ENCODE results near the gene ADAMTSL5. TPM values are rescaled to one million over a fixed set of nuclear protein-coding genes. Genes with fewer than 3 reads are reported as not detected.

The ADAMTSL5 gene
- total RNA-seq, 1 donor from 2014 or later = not detected

DNA sequence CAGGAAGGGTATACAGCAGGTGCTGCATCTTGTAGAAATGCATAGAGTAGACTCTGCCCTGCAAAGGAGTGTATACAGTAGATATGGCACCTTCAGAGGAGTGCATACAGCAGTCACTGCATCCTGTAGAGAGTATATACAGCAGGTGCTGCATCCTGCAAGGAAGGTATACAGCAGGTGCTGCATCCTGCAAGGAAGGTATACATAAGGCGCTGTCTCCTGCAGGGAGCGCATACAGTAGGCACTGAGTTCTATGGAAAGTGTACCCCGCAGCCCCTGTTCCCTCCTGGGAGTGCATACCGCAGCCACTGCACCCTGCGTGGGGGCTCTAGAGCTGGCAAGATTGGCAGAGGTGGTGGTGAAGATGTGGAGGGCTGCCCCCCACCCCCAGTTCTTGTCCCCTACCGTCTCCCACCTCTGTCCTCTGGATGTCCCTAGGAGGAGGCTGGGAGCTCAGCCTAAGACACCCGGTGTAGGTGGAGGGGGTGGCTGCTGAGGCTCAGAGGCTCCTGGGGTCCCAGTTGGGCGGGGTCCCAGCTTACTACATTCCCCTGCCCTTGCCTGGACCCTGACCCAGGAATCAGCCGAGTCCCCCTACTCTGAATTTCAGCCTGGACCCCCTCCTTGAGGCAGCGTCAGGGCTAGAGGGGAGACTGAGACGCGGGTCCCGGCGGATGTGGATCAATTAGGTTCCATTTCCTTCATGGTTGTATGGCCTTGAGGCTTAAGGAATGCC lies 2.3 kb upstream of the ADAMTSL5 start:
- H3K27ac Mint-ChIP-seq = no peak overlapping the region
- DNase-seq (no peak), ATAC-seq (ENCODE audit: low read depth) (no peak)
- intact Hi-C loops (cut with micrococcal nuclease) = loop anchor here (2.0 kb wide), 1 partner anchor 40 kb away; no protein-coding TSS in a partner anchor
- ChIA-PET POLR2A (interaction anchor here (0.6 kb wide), 1 partner anchor 281 kb away, joined by 4 read pairs; no protein-coding TSS in a partner anchor), CTCF (no interaction called here)
- H3K9me3 Mint-ChIP-seq = no peaks in the 10 kb centered on the region
- peaks cover 5% of the 10 kb centered on the region for H3K4me1 Mint-ChIP-seq
- no peak for TF ChIP-seq CTCF (IDR thresholded peaks at IDR 0.05)
- no peaks in the 10 kb centered on the region for H3K36me3 Mint-ChIP-seq (ENCODE audit: low read depth)
- no peak overlapping the region for H3K4me3 Mint-ChIP-seq
- peaks cover 39% of the 10 kb centered on the region for H3K27me3 Mint-ChIP-seq

DNA sequence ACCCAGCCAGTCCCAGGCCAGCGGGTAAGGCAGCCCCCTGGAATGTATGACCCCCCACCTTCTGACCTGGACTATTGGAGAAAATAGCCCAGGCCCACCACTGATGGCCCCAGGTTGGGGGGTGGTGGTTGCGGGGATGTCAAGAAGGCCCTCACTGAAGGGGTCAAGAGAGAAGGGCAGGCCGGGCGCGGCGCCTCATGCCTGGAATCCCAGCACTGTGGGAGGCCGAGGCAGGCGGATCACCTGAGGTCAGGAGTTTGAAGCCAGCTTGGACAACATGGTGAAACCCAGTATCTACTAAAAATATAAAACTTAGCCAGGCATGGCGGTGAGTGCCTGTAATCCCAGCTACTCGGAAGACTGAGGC lies 1.5 kb upstream of the ADAMTSL5 start:
- DNase-seq (no peak), ATAC-seq (ENCODE audit: low read depth) (no peak)
- H3K4me3 Mint-ChIP-seq = no peak overlapping the region
- H3K9me3 Mint-ChIP-seq = no peaks in the 10 kb centered on the region
- no peaks in the 10 kb centered on the region for H3K36me3 Mint-ChIP-seq (ENCODE audit: low read depth)
- TF ChIP-seq CTCF (IDR thresholded peaks at IDR 0.05) = no peak
- ChIA-PET POLR2A (interaction anchor here (0.7 kb wide), 1 partner anchor 245 kb away, joined by 9 read pairs; no protein-coding TSS in a partner anchor), CTCF (no interaction called here)
- peaks cover 5% of the 10 kb centered on the region for H3K4me1 Mint-ChIP-seq
- no peak overlapping the region for H3K27ac Mint-ChIP-seq
- intact Hi-C loops (cut with micrococcal nuclease) = loop anchor here (2.0 kb wide), 1 partner anchor 41 kb away; no protein-coding TSS in a partner anchor
- peaks cover 44% of the 10 kb centered on the region for H3K27me3 Mint-ChIP-seq

GRCh38 chr19:1513499-1514294 lies 878 bp upstream of the ADAMTSL5 start:
- no peaks in the 10 kb centered on the region for H3K9me3 Mint-ChIP-seq
- H3K36me3 Mint-ChIP-seq (ENCODE audit: low read depth) = no peaks in the 10 kb centered on the region
- no peak for TF ChIP-seq CTCF (IDR thresholded peaks at IDR 0.05)
- intact Hi-C loops (cut with micrococcal nuclease) = loop anchor here (2.0 kb wide), 3 partner anchors 41 to 75 kb away; partner anchors contain the start of gene RPS15
- peaks cover 5% of the 10 kb centered on the region for H3K4me1 Mint-ChIP-seq
- no peak overlapping the region for H3K4me3 Mint-ChIP-seq
- peaks cover 43% of the 10 kb centered on the region for H3K27me3 Mint-ChIP-seq
- peak; percentile 51 for DNase-seq
- H3K27ac Mint-ChIP-seq = no peak overlapping the region
- POLR2A ChIA-PET = interaction anchor here (0.7 kb wide), 1 partner anchor 244 kb away, joined by 9 read pairs; no protein-coding TSS in a partner anchor
- ATAC-seq (ENCODE audit: low read depth) = peak; percentile 57
- CTCF ChIA-PET = no interaction called here

DNA sequence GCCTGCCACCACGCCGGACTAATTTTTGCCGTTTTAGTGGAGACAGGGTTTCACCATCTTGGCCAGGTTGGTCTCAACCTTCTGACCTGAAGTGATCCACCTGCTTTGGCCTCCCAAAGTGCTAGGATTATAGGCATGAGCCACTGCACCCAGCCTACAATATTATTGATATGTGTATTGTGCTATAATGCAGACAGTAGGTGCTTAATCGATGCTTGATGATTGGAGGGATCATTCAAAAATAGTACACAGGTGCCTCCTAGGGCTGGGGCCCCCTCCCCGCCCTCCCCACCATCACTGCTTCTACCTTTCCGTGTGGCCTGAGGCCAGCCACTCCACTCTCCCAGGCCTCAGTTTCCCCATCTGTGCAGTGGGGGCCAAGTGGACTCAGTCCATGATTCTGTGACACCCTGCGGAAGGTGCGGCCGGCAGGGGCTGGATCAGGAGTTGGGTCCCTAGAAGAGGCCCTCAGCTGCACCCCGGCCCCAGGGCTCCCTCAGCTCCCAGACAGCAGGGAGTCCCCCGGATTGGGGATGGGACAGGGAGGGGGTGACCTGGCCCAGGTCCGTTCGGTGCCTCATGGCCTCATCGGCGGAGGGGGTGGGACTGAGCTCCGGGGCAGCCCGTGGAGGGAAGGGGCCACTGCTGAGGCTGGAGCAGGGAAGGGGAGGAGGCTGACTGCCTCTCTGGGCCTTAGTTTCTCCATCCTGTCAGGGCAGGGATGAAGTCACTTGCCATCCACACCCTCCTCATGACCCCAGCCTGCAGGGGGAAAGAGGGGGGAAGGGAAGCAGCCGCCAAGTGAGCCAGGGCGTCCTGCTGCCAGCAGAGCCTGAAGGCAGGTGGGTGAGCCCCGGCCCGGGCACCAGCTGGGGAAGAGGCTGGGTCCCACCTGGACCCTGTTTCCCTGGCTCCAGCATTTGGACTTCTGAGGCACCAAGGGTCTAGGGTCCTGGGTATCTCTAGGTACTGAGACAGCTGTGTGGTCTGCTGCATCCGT lies 1.2 kb downstream of the ADAMTSL5 start:
- intact Hi-C loops (cut with micrococcal nuclease) = loop anchor here (2.0 kb wide), 2 partner anchors 41 to 73 kb away; partner anchors contain the start of gene RPS15
- DNase-seq = no peak
- peaks cover 12% of the 10 kb centered on the region for H3K4me1 Mint-ChIP-seq
- no peak overlapping the region for H3K4me3 Mint-ChIP-seq
- no peak for TF ChIP-seq CTCF (IDR thresholded peaks at IDR 0.05)
- H3K36me3 Mint-ChIP-seq (ENCODE audit: low read depth) = no peaks in the 10 kb centered on the region
- H3K27me3 Mint-ChIP-seq = peaks cover 35% of the 10 kb centered on the region
- CTCF ChIA-PET = no interaction called here
- no peak for ATAC-seq (ENCODE audit: low read depth)
- POLR2A ChIA-PET = no interaction called here
- H3K9me3 Mint-ChIP-seq = no peaks in the 10 kb centered on the region
- H3K27ac Mint-ChIP-seq = peak overlapping the region; percentile 46

Data from activated B cell treated with CpG ODN at 0.5 μM for 24 hours (primary cell).